HG03342 (cell line): ENCODE results near the gene SMIM45.

ENCODE experiments used
- ATAC-seq: cut with Tn5 transposase; IDR thresholded peaks from one replicate; pipeline ENCODE4 v1.9.1; 2021; ENCODE audit warnings: mild to moderate bottlenecking, moderate library complexity; ENCODE audit not compliant: unreplicated experiment

The SMIM45 gene

DNA sequence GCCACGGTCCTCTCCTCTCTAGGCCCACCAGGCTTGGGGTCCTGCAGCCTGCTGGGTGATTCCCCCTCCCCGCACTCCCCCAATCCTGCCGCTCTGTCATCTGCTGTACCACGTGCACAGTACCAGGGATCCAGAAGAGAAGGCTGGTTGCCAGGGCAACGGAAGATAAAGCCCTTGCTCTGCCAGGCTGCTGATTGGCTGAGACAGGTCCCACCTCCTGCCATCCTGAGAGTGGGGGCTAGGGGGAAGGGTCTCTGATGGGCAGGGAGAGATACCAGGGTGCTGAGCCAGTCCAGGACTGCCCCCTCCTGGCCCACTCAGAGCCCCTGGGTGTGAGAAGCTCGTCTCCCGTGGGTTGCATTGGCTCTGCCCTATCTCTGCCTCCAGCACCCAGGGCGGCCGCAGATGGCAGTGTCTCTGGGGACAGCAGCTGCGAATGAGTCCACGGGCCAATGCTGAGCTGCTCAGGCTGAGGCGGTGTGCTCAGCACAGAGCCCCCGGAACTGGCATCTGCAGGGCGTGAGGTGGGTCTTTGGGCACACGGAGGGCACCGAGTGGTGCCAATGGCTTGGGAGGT is at the start of gene SMIM45:
SMIM45 (plus strand) TSS at position 253 of the 577 bp plus-strand sequence.
- ATAC-seq = no peak

DNA sequence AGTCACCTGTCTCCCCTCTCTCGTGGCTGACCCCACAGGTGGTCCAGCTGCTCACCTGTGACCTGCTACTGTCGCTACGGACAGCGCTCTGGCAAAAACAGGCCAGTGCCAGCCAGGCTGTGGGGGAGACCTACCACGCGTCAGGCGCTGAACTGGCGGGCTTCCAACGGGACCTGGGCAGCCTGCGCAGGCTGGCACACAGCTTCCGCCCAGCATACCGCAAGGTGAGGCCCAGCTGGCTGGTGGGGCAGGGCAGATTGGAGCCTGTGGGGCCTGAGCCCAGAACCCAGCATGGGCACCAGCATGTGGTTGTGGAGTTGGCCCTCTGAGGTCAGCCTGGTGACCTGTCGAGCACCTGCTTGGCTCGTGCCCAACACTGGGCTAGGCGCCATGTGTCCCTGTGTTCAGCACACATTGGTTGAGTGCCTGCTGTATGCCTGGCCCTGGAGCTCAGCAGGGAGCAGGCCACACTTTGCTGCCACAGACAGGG is 49.0 kb upstream of the SMIM45 start:
- ATAC-seq = no peak

DNA sequence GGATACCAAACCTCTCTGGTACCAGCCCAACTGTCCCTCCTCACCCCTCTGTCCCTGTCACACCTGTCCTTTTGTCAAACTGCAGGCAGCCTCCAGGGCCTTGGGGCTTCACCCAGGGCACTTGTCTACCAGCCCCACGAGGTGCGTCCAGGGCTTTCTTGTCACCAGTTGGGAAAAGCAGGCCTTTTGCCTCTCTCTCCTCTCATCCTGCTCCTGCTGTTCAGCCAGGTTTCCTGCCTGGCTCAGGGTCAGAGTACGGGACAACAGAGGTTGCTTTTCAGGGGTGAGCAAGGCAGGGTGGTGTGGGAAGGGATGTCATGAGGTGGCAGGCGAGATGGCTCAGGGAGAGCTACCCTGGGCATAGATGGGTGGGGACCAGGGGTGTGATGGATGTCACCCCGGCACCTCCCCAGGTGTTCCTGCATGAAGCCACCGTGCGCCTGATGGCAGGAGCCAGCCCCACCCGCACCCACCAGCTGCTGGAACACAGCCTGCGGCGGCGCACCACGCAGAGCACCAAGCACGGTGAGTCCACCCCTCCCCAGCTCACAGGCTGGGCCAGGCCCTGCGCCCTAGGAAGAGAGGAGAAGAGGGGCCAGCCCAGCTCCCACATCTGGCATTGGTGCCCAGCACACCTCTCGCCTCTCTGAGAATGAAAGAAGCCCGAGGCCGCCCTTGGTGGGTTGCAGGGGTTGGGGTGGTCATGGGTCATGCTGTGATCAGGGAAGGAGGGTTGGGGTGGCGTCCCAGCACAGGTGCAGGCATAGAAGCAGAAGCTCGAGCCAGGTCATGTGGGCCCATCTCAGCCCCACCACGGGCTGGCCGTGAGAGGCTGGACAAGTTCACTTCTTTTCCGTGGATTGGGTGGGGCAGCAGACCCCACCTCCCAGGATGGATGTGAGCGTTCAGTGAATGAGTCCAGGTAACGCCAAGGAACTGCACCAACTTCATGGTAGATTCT is 47.2 kb upstream of the SMIM45 start:
- no peak for ATAC-seq

DNA sequence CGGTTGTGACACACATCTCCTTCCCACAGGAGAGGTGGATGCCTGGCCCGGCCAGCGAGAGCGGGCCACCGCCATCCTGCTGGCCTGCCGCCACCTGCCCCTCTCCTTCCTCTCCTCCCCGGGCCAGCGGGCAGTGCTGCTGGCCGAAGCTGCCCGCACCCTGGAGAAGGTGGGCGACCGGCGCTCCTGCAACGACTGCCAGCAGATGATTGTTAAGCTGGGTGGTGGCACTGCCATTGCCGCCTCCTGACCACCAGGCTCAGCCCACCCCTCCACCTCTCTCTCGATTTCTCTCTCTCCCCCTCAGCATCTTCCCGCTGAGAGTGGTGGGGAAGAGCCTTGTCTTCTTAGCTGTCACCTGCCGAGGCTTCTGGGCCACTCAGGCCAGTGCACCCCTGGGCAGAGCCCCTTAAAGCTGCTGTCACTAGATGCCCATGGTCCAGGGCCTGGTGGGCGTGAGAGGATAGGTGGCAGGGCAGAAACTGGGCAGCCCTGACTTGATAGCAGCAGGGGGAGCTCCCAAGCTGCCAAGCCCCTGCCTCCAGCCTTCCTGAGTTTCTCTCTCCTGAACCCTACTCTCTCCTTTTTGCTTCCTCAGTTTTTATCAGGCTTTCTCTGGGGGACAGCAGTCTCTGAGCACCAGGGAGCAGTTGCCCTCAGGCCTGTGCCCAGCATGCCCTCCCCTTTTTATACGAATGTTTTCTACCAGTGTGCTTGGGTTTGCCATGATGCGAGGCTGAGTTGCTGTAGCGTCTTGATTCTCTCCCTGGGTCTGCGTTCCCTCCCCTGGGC is 46.3 kb upstream of the SMIM45 start:
- no peak for ATAC-seq

DNA sequence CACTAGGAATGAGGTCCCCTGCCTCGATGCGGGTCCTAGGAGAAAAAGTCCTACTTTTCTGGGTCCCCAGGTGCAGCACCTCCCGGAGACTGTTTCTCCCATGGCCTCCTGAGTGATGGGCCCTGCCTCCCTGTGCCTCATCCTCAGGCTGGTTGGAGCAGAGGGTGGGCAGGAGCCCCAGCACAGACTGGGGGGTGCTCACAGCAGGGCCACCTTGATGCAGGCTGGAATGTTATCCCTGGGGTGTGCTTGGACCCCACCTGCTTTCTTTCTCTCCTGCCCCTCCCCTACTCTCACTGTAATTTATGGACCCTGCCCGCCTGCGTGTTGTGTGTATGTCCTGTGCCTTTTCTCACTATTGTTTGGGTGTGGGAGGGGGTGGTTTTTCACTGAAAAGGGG is 45.1 kb upstream of the SMIM45 start:
- ATAC-seq = no peak

DNA sequence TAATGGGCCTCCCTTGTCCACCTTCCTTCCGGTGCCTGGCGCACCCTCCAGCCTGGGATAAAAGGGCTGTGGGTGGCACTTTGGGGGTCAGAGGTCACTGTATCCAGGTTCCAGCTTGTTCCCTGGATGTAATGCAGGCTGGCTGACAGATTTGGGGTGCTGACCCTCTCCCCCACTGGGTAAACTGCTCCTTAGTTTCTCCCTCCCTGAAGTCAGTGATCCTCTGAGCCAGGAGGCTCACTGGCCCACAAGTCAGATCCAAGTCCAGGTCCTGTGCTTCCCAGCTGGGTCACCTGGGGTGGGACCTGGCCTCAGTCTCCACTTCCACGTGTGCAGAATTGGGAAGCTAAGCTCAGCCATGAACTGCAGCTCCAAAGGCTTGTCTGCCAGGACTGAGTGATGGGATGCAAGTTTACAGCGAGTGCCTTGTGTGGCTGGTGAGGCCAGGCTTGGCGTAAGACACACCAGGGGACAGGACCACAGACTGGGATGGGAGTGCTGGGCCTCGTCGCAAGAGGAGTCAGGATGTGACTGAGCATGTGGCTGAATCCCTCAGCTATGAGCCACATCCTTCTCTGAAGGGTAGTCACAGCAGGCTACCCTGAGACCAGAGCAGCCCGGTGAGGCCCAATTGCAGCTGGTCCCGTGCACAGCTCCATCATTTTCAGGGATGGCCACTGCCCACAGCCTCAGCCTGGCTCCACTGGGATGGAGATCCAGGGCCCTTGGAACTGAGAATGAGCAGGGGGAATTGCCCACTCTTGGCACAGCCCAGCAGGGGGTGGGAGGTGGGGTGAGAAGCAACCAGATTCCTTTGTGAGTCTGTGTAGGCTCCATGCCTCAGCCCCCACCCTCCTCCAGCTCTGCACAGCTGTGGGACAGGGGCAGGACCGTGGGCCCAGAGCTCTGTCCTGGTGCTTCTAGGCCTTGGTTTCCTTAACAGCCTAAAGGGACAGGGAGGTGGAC is 44.2 kb upstream of the SMIM45 start:
- no peak for ATAC-seq

DNA sequence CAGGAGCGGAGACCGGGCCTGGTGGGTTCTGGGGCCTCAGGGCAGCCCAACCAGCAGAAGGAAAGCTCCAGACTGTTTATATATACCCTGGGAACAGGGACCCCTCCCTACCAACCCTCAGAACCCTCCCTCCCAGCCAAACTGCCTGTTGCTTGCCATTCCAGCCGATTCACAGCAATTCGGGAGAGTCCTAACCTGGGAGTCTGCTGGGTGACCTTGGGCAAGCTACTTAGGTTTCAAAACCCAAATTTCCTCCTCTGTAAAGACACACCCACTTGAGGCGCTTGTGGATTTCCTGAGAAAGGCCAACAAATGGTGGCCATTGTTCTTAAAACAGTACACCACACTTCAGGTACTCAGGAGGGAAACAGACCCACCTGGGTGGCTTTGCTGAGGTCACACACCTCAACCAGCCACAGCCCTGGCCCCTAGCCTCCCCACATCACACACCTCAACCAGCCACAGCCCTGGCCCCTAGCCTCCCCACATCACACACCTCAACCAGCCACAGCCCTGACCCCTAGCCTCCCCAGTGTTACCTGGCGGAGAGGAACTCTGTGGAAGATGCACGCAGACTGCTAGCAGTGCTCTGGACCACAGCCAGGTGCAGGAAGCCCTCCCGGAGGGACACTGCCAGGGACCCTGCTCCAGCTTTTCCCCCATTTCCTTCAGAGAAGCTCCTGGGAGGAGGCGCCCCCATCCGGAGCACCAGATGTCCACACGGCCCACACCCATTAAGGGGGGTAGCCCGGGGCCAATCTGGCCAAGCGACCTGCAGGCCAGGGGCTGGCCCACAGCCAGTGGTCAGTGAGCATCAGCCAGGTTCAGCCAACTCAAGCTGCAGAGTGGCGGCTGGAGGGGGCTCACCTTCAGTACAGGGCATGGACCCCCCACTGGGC is 43.3 kb upstream of the SMIM45 start:
- ATAC-seq = no peak

DNA sequence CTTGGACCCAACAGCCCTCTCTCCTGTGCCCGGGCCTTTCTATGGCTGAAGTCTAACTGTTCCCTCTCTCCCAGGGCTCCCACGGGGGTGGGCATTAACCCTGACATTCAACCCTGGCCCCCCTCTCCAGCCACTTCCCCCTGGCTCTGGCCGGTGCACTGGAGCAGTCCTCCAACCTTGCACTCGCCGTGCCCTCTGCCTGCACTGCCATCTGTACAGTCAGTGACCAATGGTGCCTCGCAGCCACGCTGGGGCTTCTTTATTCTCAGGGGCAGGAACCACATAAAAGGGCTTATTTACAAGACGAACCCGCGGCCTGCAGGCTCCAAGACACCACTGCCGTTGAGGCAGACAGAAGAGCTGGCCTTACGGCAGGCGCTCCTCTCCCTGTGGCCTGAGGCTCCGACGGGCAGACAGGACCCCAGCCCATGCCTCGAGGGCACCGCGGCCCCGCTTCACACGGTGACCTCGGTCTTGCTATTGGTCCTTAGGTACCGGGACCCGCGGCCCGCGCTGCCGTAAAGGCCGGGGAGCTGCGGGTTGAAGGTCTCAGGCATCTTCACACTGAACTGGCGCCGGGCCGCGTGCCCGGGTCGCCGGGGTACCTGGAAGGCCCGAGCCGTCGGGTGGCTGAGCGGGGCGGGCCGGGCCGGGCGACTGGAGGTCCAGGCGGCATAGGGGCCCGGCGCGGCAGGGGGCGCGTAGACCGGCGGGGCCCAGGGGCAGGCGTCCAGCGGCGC is 42.5 kb upstream of the SMIM45 start:
- no peak for ATAC-seq

DNA sequence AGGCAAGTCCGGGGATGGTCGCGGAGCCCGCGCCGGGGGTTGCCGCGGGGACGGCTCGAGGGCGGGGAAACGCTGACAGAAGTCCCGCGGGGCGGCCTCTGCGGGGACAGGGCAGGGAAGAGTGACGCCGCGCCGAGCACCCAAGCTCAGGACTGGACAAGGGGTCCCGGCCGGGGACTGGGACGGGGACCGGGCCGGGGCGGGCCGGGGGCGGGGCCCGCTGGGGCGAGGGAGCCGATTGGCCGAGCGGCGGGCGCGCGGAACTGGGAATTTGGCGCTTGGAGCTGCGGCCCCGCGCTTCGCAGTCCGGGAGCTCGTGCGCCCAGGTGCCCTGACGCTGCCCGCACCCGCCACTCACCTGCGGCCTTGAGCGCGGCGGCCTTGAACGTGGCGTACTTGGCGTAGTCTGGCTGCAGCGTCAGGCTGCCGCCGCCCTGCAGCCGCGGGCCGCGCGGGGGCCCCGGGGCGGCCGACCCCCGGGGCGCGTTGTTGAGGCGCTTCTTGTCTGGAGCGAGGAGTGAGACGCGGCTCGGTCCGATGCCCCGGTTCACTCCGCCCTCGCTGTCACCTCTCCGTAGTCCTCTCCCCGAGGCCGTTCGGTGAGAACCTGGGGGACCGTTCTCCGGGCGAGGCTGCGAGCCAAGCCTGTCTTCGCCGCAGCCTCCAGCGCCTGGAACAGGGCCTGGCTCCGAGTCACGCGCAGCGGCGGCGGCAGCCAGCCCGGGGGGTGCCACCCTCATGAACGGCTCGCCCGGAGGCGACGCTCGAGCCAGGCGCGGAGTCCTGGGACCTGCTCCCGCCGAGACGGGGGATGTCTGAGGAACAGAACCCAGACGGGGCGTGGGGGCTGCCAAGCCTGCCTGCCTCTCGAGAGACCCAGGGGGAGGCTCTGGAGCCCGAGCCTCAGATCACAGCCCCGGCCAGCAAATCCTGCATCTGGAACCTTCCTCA is 41.6 kb upstream of the SMIM45 start:
- ATAC-seq = no peak

DNA sequence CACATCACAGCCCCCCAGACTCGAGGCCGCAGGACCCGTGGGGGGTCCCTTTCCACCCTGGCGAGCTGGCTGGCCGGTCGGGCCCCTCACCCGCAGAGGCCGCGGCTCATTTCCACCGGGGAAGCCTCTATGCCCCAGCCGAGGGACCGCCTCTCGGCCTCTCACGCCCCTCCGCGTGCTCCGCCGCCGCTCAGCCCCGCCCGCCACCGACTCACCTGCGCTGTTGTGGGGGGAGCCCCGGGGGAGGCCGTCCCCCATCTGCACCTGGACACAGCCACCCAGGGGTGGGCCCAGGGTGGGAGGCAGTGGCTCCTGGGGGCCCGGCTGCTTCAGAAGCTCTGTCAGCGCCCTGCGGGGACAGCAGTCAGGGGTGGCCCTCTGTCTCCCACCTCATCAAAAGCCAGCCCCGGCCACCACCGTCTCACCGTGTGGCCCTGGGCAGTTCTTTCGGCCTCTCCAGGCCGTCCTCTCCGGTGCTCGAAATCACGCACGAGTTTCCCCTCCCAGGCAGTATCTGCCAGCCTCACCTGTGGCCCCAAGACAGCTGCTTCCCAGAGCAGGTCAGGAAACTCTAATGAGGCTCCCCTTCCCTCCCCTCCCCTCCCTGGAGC is 40.8 kb upstream of the SMIM45 start:
- ATAC-seq = no peak

DNA sequence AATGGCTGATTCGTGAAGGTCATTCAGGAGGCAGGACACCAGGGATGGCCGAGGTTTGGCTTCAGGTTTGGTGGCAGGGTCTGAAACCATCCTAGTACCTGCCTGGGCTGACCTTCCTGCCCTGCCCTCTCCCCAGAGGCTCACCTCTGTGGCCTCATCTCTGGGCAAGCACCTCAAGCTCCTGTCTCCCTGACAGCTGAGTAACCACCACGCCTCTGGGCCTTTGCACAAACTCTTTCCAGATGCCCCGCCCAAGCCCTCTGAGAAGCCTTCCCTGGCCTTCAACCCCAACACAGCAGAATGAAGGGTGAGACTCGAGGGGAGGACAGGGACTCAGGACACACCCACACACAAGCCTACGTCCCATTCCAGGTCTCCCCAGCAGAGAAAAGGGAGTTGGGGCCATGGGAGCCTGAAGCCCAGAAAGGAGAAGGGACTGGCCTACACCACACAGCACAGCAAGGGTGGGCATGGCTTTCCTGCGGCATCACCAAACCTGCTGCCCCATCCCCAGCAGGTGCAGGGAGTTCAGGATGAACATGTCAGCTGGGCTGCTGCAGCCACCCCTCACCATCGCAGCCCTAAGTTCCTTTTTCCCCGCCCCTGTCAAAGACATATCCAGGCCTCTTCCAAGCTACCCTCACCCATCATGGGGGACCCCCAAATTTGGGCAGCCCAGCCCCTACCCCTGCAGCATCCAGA is 39.5 kb upstream of the SMIM45 start:
- ATAC-seq = no peak

DNA sequence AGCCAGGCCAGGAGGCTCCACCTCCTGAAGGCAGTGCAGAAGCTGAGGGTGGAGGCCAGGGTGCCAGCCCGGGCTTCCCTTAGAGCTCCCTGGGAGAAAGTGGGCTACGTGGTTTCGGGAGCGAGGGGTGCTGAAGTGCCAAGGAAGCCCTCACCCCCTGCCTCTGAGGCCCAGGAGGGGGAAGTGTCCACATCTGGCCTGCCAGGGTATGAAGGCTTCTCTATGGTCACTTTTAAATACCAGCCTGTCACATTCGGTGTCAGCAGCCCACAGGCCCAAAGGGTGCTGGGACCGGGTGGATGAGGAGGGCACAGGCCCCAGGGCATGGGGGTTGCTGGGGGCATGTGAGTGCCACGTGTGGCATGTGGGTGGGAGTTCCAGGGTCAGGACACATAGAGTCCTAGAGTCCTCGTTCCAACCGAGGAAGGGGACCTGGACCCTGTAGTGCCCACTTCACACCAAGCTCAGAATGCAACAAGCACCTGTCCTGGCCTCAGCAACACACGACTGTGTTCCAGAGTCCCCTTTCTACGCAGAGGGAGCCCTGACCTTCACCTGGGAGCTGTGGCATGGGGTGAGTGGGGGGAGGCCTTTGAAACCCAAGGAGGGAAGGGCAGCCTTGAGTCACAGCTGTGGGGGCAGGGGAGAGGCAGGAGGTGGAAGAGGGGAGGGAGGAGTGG is 38.8 kb upstream of the SMIM45 start:
- ATAC-seq = no peak

DNA sequence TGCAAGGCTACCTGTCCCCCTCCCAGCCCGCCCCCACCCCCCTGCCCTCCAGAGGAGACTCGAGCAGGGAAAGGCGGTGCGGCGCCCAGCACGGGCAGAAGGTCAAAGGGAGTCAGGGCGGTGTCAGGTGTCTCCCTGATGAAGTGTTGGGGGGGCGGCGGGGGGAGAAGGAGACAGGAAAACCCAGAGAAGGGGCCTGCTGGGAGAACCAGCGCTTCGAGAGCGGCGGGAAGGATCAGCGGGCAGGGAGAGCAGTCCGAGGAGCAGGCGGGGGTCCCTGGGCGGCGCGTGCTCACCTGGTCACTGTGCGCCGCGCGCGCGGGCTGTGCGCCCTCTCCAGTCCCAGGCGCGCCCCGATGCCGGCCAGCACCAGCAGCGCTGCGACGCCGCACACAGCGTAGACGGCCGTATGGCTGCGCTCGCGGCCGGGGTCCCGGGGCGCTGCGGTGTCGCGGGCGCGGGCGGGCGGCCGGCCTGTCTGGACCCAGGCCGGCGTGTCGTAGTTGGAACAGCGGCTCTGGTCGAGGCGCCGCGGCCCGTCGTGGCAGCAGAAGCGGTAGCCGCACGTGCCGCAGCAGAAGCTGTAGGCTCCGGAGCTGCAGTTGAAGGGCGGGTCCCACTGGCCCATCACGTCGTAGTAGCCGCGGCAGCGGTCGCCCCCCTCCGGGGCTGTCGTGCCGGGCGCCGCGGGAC is 38.0 kb upstream of the SMIM45 start:
- ATAC-seq = no peak

DNA sequence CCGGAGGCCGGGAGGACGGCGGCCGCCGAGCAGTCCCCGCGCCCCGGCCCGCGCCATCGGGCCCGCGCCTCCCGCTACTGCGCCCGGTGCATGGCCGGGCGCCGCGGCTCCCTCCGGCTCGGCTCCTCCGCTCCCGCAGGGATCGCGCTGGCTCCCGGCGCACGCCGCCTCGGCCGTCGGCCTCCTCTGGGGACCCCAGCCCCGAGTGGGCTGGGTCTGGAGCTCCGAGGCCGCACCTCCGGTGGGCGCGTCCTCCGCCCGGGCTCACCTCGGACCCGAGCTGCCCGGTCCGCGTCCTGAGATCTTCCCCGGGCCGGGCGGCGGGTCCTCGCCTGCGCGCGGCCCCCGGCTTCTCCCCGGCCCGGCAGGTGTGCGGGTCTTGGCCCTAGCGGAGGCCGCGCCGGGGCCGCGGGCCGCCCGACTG is 37.3 kb upstream of the SMIM45 start:
- ATAC-seq = no peak
